Natural killer cell (primary cell): Measurements from ENCODE around the gene DPP7. TPM values are rescaled to one million over a fixed set of nuclear protein-coding genes. Genes with fewer than 3 reads are reported as not detected.

Experiments
- ATAC-seq, 3 donors: fragments of 150-1000 bp in 2 of 3; fragments of 200-7000 bp in 1 of 3; cut with Tn5 transposase; 1 replicate in 1 of 3; 2 replicates in 2 of 3; pipeline ENCODE4 v1.10.0; 2021; ENCODE audit warnings: mild to moderate bottlenecking in 2 of 3, moderate library complexity in 2 of 3
- DNase-seq, 2 donors: peaks; one replicate each; pipeline versions ENCODE4 v3.0.0 to v3.0.0-alpha.2; 2013 to 2021; ENCODE audit warnings: mixed read lengths in 1 of 2
- H3K27ac ChIP-seq: one replicate; pipeline ENCODE4 v1.5.1; 2013; ENCODE audit warnings: mild to moderate bottlenecking, low read length
- H3K27me3 ChIP-seq: one replicate; pipeline ENCODE4 v1.6.1; 2013; ENCODE audit warnings: low read length; ENCODE audit not compliant: control insufficient read depth, insufficient read depth
- H3K36me3 ChIP-seq: one replicate; pipeline ENCODE4 v1.6.1; 2013; ENCODE audit warnings: low read length; ENCODE audit not compliant: control insufficient read depth, insufficient read depth
- H3K4me1 ChIP-seq: one replicate; pipeline ENCODE4 v1.6.1; 2013; ENCODE audit warnings: low read length; ENCODE audit not compliant: control insufficient read depth, insufficient read depth
- H3K4me3 ChIP-seq: one replicate; pipeline ENCODE4 v1.5.1; 2013; ENCODE audit warnings: low read length
- H3K9me3 ChIP-seq: one replicate; pipeline ENCODE4 v1.6.1; 2013; ENCODE audit warnings: low read length; ENCODE audit not compliant: control insufficient read depth, insufficient read depth
- H3K27ac Mint-ChIP-seq, 2 donors: one replicate each; pipeline ENCODE4 v1.8.0; 2022; ENCODE audit warnings: mild to moderate bottlenecking in 2 of 2, mixed read lengths in 2 of 2, moderate library complexity in 1 of 2
- H3K27me3 Mint-ChIP-seq, 2 donors: one replicate each; pipeline ENCODE4 v1.8.0; 2022; ENCODE audit warnings: low read depth in 2 of 2, mixed read lengths in 2 of 2
- H3K36me3 Mint-ChIP-seq: one replicate; pipeline ENCODE4 v1.8.0; 2022; ENCODE audit warnings: mixed read lengths
- H3K4me1 Mint-ChIP-seq, 2 donors: one replicate each; pipeline ENCODE4 v1.8.0; 2022; ENCODE audit warnings: mixed read lengths in 2 of 2
- H3K4me3 Mint-ChIP-seq: one replicate; pipeline ENCODE4 v1.8.0; 2022; ENCODE audit warnings: mild to moderate bottlenecking, moderate library complexity, mixed read lengths
- H3K9me3 Mint-ChIP-seq, 2 donors: one replicate each; pipeline ENCODE4 v1.8.0; 2022; ENCODE audit warnings: mixed read lengths in 2 of 2
- WGBS: methylation state at CpG from one replicate; pipeline ENCODE4 v1.1.7; 2013; ENCODE audit warnings: missing lambda C conversion rate; ENCODE audit not compliant: insufficient coverage; 5-methylcytosine and 5-hydroxymethylcytosine counted together
- intact Hi-C: fragments of 100-400 bp; cut with micrococcal nuclease; formaldehyde crosslinking; loops from one replicate; pipeline ENCODE4 v1.14.2; 2022
- total RNA-seq, 4 donors: library from RNA; stranded (reverse); fragments of 120-200 nt in 1 of 4; gene quantifications; one replicate each; pipeline versions ENCODE4 v1.2.3 to v1.2.4, GENCODE V29; 2013 to 2022
- TF ChIP-seq, protein P1 (sequence below): fragments of 200-600 bp; IDR thresholded peaks from one replicate; pipeline ENCODE4 v1.8.0; 2022; ENCODE audit warnings: antibody characterized with exemption

DPP7 gene
- total RNA-seq, 3 donors from 2014 or later (not counting 1 experiment from before 2014, with no cell fraction given) = 233 to 264 (median 251) TPM

DNA sequence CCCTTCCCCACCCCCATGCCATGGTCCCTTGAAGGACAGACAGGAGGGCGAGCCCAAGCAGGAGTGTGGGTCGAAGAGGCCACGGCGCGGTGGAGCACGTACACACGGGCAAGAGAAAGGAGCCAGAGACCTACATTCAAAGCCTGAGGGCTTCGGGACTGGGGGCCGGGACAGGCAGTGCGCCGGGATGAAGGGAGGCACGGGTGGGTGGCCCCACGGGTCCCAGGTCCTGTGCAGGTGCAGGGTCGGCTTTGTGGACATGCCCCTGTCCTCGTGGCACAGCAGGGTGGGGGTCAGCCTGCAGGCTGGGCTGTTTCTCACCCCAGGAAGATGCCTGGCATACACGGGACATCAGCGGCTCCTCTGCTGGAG, 45.5 kb upstream of the DPP7 start:
- intact Hi-C loops = no loop called here
- 69% methylated on average over 17 of the region's 17 CpGs for WGBS
- TF ChIP-seq, protein P1, sequence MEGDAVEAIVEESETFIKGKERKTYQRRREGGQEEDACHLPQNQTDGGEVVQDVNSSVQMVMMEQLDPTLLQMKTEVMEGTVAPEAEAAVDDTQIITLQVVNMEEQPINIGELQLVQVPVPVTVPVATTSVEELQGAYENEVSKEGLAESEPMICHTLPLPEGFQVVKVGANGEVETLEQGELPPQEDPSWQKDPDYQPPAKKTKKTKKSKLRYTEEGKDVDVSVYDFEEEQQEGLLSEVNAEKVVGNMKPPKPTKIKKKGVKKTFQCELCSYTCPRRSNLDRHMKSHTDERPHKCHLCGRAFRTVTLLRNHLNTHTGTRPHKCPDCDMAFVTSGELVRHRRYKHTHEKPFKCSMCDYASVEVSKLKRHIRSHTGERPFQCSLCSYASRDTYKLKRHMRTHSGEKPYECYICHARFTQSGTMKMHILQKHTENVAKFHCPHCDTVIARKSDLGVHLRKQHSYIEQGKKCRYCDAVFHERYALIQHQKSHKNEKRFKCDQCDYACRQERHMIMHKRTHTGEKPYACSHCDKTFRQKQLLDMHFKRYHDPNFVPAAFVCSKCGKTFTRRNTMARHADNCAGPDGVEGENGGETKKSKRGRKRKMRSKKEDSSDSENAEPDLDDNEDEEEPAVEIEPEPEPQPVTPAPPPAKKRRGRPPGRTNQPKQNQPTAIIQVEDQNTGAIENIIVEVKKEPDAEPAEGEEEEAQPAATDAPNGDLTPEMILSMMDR = no peak
- Histone ChIP-seq H3K4me1 (peaks cover 44% of the 10 kb centered on the region), H3K27ac (no peak overlapping the region), H3K4me3 (no peak overlapping the region), H3K9me3 (no peaks in the 10 kb centered on the region), H3K27me3 (peaks cover 50% of the 10 kb centered on the region), H3K36me3 (no peaks in the 10 kb centered on the region)
- H3K36me3 Mint-ChIP-seq = no peaks in the 10 kb centered on the region
- ATAC-seq = no peak
- H3K4me1 Mint-ChIP-seq = peaks cover 0 to 5% of the 10 kb centered on the region in 2 donors
- no peak for DNase-seq
- H3K27ac Mint-ChIP-seq = no peak overlapping the region
- H3K27me3 Mint-ChIP-seq = peaks cover 31 to 37% of the 10 kb centered on the region in 2 donors
- H3K9me3 Mint-ChIP-seq = no peaks in the 10 kb centered on the region
- no peak overlapping the region for H3K4me3 Mint-ChIP-seq

DNA sequence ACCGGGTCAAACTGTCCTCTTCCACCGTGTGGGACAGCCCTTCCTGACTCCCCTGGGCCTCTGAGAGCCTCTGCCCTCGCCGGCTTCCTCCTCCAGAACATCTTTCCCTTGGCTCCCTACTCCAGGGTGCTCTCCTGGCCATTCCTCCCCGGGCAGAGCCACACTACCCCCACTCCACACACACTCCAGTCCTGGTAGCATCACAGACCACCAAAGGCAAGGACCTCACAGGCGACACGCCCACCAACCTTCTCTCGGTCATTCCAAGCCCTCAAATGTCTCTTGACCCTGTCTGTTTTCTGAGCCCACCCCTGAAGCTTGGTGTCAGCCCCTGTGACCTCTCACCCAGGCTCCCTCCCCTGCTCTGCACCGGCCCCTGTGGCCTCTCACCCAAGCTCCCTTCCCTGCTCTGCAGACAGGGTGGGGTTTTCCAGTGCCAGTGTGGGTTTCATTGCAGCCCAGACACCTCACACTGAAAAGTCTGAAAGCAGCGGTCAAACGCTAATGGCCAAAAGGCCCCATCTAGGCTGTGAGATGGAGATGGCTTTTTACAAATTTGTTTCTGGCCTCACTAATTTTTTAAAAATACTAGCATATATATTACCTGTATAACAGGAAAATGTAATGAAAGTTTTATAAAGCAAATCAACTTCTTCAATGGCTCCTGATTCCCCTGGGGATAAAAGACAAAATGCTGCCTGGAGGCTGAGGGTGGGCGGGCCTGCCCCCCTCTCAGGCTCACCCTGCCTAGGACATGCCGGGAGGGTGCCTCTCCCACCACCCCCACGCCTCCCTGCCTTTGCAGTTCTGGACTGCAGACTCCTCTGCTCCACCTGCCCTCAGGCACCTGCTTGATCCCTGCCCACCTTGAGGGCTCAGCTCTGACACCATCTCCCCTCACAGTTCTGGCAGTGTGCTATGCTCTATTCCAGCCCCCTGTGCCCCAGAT, 44.8 kb upstream of the DPP7 start:
- Mint-ChIP-seq H3K36me3 (no peaks in the 10 kb centered on the region), H3K4me1 (peaks cover 0 to 5% of the 10 kb centered on the region in 2 donors), H3K9me3 (no peaks in the 10 kb centered on the region), H3K4me3 (no peak overlapping the region), H3K27ac (no peak overlapping the region), H3K27me3 (peaks cover 25 to 32% of the 10 kb centered on the region in 2 donors)
- H3K27me3 ChIP-seq = peaks cover 46% of the 10 kb centered on the region
- WGBS = 40% methylated on average over 14 of the region's 14 CpGs
- no peaks in the 10 kb centered on the region for H3K36me3 ChIP-seq
- H3K4me3 ChIP-seq = no peak overlapping the region
- H3K27ac ChIP-seq = no peak overlapping the region
- ATAC-seq (no peak), DNase-seq (no peak)
- no peaks in the 10 kb centered on the region for H3K9me3 ChIP-seq
- TF ChIP-seq, protein P1 = no peak
- intact Hi-C loops = no loop called here
- peaks cover 44% of the 10 kb centered on the region for H3K4me1 ChIP-seq

DNA sequence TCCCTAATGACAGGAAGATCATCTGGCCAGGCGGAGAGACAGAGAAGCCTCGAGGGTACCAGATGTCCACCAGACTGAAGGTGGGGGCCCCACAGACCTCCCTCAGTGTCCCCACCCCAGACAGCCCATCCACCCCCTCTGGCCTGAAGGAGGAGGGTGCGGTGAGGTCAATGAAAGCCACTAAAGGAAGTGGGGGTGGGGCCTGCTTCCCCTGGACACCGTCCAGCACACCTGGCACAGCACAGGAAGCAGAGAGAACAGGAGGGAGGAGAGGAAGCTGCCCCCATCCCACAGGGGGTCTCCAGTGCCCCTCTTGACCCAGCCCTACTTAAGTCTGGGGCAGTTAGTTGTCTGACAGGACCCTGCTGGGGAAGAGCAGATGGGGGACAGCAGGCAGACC, 44.1 kb upstream of the DPP7 start:
- H3K36me3 Mint-ChIP-seq = no peaks in the 10 kb centered on the region
- Histone ChIP-seq H3K4me3 (no peak overlapping the region), H3K27me3 (peaks cover 42% of the 10 kb centered on the region), H3K36me3 (no peaks in the 10 kb centered on the region), H3K4me1 (peaks cover 44% of the 10 kb centered on the region), H3K9me3 (no peaks in the 10 kb centered on the region), H3K27ac (no peak overlapping the region)
- 32% methylated on average over 3 of the region's 4 CpGs for WGBS
- peaks cover 0 to 5% of the 10 kb centered on the region in 2 donors for H3K4me1 Mint-ChIP-seq
- H3K9me3 Mint-ChIP-seq = no peaks in the 10 kb centered on the region
- peaks cover 24 to 27% of the 10 kb centered on the region in 2 donors for H3K27me3 Mint-ChIP-seq
- DNase-seq (no peak), ATAC-seq (no peak)
- no peak overlapping the region for H3K4me3 Mint-ChIP-seq
- intact Hi-C loops = no loop called here
- TF ChIP-seq, protein P1 = no peak
- no peak overlapping the region for H3K27ac Mint-ChIP-seq
